H1 (cell line): ENCODE measurements around the gene EXOC1L. TPM values are rescaled to one million over a fixed set of nuclear protein-coding genes. Genes with fewer than 3 reads are reported as not detected.

Source experiments
- CTCF ChIA-PET: fragments of 300-600 bp; sonication (Branson Sonifier 250); formaldehyde crosslinking; loops from one replicate; lab custom pipeline; 2021; ENCODE audit not compliant: partially characterized antibody; lab: Charles Lee
- POLR2A ChIA-PET: fragments of 300-600 bp; sonication (Branson Sonifier 250); formaldehyde crosslinking; loops from one replicate; lab custom pipeline; 2021; ENCODE audit warnings: inconsistent platforms; ENCODE audit not compliant: partially characterized antibody; lab: Charles Lee
- DNase-seq, 2 experiments: peaks; one replicate each; pipeline versions ENCODE4 v3.0.0 to v3.0.0-alpha.2; 2010 to 2022; ENCODE audit warnings: low spot score in 2 of 2, low read depth in 1 of 2, mixed read lengths in 1 of 2
- FAIRE-seq: peaks from 2 replicates; lab custom pipeline; 2011; peaks lifted over from hg19 to GRCh38; lab: Jason Lieb, UNC
- H2AFZ ChIP-seq: 2 replicates; pipeline ENCODE4 v1.8.1; 2012; ENCODE audit warnings: low read length, inconsistent platforms
- H2AK5ac ChIP-seq: 2 replicates; pipeline ENCODE4 v1.6.1; 2013; ENCODE audit warnings: low read depth, low read length
- H2BK120ac ChIP-seq: replicated peaks from 2 replicates; pipeline ENCODE3; 2013; ENCODE audit warnings: low read depth, low read length, inconsistent platforms
- H2BK12ac ChIP-seq: 2 replicates; pipeline ENCODE4 v1.6.1; 2013; ENCODE audit warnings: low read depth, low read length
- H2BK15ac ChIP-seq: 2 replicates; pipeline ENCODE4 v1.6.1; 2013; ENCODE audit warnings: low read length
- H2BK20ac ChIP-seq: 2 replicates; pipeline ENCODE4 v1.6.1; 2013; ENCODE audit warnings: low read length
- H2BK5ac ChIP-seq: 2 replicates; pipeline ENCODE4 v1.6.1; 2013; ENCODE audit warnings: low read depth, low read length
- H3K14ac ChIP-seq: 2 replicates; pipeline ENCODE4 v1.6.1; 2013; ENCODE audit warnings: inconsistent platforms; ENCODE audit not compliant: insufficient read length
- H3K18ac ChIP-seq: 2 replicates; pipeline ENCODE4 v1.6.1; 2013; ENCODE audit warnings: low read length; ENCODE audit errors: extremely low read depth
- H3K23ac ChIP-seq: 2 replicates; pipeline ENCODE4 v1.6.1; 2013; ENCODE audit warnings: inconsistent platforms; ENCODE audit not compliant: insufficient read length
- H3K23me2 ChIP-seq: 2 replicates; pipeline ENCODE4 v1.6.1; 2013; ENCODE audit warnings: low read depth, low read length
- H3K27ac ChIP-seq: 2 replicates; pipeline ENCODE4 v1.6.1; 2011; ENCODE audit warnings: low read depth, low read length, inconsistent platforms
- H3K27me3 ChIP-seq, 4 experiments: replicated peaks in 1 of 4; 1 replicate in 1 of 4; 2 replicates in 3 of 4; pipeline versions ENCODE4 v1.6.1 to v1.8.1; 2011 to 2013; ENCODE audit warnings: low read length in 3 of 4, mild to moderate bottlenecking in 3 of 4, inconsistent platforms in 2 of 4, mixed read lengths in 2 of 4, moderate library complexity in 1 of 4; ENCODE audit not compliant: control insufficient read depth in 3 of 4, insufficient read depth in 3 of 4; ENCODE audit errors: extremely low read depth in 1 of 4
- H3K36me3 ChIP-seq, 4 experiments: 2 replicates each; pipeline versions ENCODE4 v1.6.1 to v1.8.1; 2011 to 2013; ENCODE audit warnings: mild to moderate bottlenecking in 4 of 4, low read length in 3 of 4, moderate library complexity in 2 of 4, control low read depth in 1 of 4, inconsistent platforms in 1 of 4; ENCODE audit not compliant: insufficient read depth in 4 of 4, control insufficient read depth in 2 of 4
- H3K4ac ChIP-seq: replicated peaks from 2 replicates; pipeline ENCODE3; 2013; ENCODE audit warnings: low read length, low read depth, mixed read lengths, inconsistent platforms; ENCODE audit not compliant: insufficient read length
- H3K4me1 ChIP-seq, 4 experiments: replicated peaks in 1 of 4; 1 replicate in 1 of 4; 2 replicates in 3 of 4; pipeline versions ENCODE4 v1.6.1 to v1.8.1; 2011 to 2013; ENCODE audit warnings: low read length in 3 of 4, inconsistent platforms in 2 of 4, mixed read lengths in 1 of 4; ENCODE audit not compliant: insufficient read depth in 4 of 4, control insufficient read depth in 3 of 4
- H3K4me2 ChIP-seq, 2 experiments: 2 replicates each; pipeline versions ENCODE4 v1.6.1 to v1.8.1; 2011 to 2013; ENCODE audit warnings: low read depth in 2 of 2, low read length in 2 of 2, control low read depth in 1 of 2, inconsistent platforms in 1 of 2, mild to moderate bottlenecking in 1 of 2; ENCODE audit not compliant: insufficient read depth in 1 of 2
- H3K4me3 ChIP-seq, 4 experiments: fragments of 200-600, 300-600 bp in 1 of 4; sonication (generic), shearing (Covaris generic), sonication (Bioruptor Twin) in 1 of 4; 2 replicates each; pipeline versions ENCODE4 v1.5.1 to v1.8.1; 2011 to 2016; ENCODE audit warnings: low read length in 4 of 4, low read depth in 3 of 4, control low read depth in 2 of 4, inconsistent platforms in 2 of 4, mild to moderate bottlenecking in 2 of 4, mixed read lengths in 1 of 4, moderate library complexity in 1 of 4; ENCODE audit not compliant: insufficient read depth in 2 of 4; ENCODE audit errors: extremely low read depth in 1 of 4
- H3K56ac ChIP-seq: replicated peaks from 2 replicates; pipeline ENCODE3; 2013; ENCODE audit warnings: low read depth, mild to moderate bottlenecking, mixed read lengths, low read length, inconsistent platforms; ENCODE audit not compliant: insufficient read length
- H3K79me1 ChIP-seq: 2 replicates; pipeline ENCODE4 v1.6.1; 2013; ENCODE audit warnings: low read depth, low read length, control low read depth
- H3K79me2 ChIP-seq, 2 experiments: 2 replicates each; pipeline versions ENCODE4 v1.6.1 to v1.8.1; 2012 to 2013; ENCODE audit warnings: low read length in 2 of 2, mild to moderate bottlenecking in 2 of 2, inconsistent platforms in 1 of 2; ENCODE audit not compliant: insufficient read depth in 2 of 2, control insufficient read depth in 1 of 2
- H3K9ac ChIP-seq, 4 experiments: replicated peaks in 1 of 4; 1 replicate in 1 of 4; 2 replicates in 3 of 4; pipeline versions ENCODE4 v1.6.1 to v1.8.1; 2011 to 2013; ENCODE audit warnings: low read depth in 3 of 4, low read length in 3 of 4, control low read depth in 2 of 4, mild to moderate bottlenecking in 2 of 4, moderate library complexity in 2 of 4, inconsistent platforms in 1 of 4; ENCODE audit errors: extremely low read depth in 1 of 4
- H3K9me3 ChIP-seq, 2 experiments: 2 replicates each; pipeline versions ENCODE4 v1.6.1 to v1.8.1; 2012 to 2013; ENCODE audit warnings: mild to moderate bottlenecking in 2 of 2, moderate library complexity in 2 of 2, control low read depth in 1 of 2, inconsistent platforms in 1 of 2, low read depth in 1 of 2, low read length in 1 of 2, mixed read lengths in 1 of 2; ENCODE audit not compliant: insufficient read depth in 2 of 2
- H4K20me1 ChIP-seq, 2 experiments: replicated peaks in 1 of 2; 2 replicates each; pipeline versions ENCODE3 to v1.8.1; 2011 to 2013; ENCODE audit warnings: inconsistent platforms in 2 of 2, low read length in 2 of 2, mild to moderate bottlenecking in 1 of 2; ENCODE audit not compliant: insufficient read depth in 2 of 2, control insufficient read depth in 1 of 2
- H4K5ac ChIP-seq: 2 replicates; pipeline ENCODE4 v1.6.1; 2013; ENCODE audit warnings: low read length, low read depth, mixed read lengths, inconsistent platforms; ENCODE audit not compliant: insufficient read length
- H4K8ac ChIP-seq: 2 replicates; pipeline ENCODE4 v1.8.0; 2013; ENCODE audit warnings: mild to moderate bottlenecking, moderate library complexity, low read length, inconsistent platforms; ENCODE audit not compliant: insufficient read depth; ENCODE audit errors: extremely low read depth
- H4K91ac ChIP-seq: replicated peaks from 2 replicates; pipeline ENCODE3; 2013; ENCODE audit warnings: low read length, mixed read lengths, inconsistent platforms; ENCODE audit not compliant: insufficient read length
- ASH2L ChIP-seq: fragments of 200-600, 300-600 bp; sonication (generic); IDR thresholded peaks from one replicate; pipeline ENCODE4 v1.7.1; 2017; ENCODE audit warnings: low read length
- CHD1 ChIP-seq: IDR thresholded peaks from 2 replicates; pipeline ENCODE4 v1.6.1; 2012; ENCODE audit warnings: low read depth, low read length, improper control_type of control experiment
- POLR2AphosphoS5 ChIP-seq: IDR thresholded peaks from 2 replicates; pipeline ENCODE4 v1.6.1; 2011; ENCODE audit warnings: low read depth, low read length
- RNF2 ChIP-seq: fragments of 200-900, 300-1000 bp; sonication (generic); IDR thresholded peaks from 2 replicates; pipeline ENCODE4 v1.7.1; 2016; ENCODE audit warnings: borderline replicate concordance, low read depth, mild to moderate bottlenecking, antibody characterized with exemption, low read length; ENCODE audit not compliant: poor library complexity, severe bottlenecking; ENCODE audit errors: missing control alignments
- RXRA ChIP-seq: IDR thresholded peaks from 2 replicates; pipeline ENCODE4 v1.6.1; 2011; ENCODE audit warnings: low read depth, mild to moderate bottlenecking, low read length, moderate library complexity; ENCODE audit not compliant: insufficient read depth
- SIX5 ChIP-seq: IDR thresholded peaks from 2 replicates; pipeline ENCODE4 v1.6.1; 2011; ENCODE audit warnings: mild to moderate bottlenecking, low read depth, low read length
- SUZ12 ChIP-seq: fragments of 200-600 bp; sonication (generic); IDR thresholded peaks from 2 replicates; pipeline ENCODE4 v1.6.1; 2012; ENCODE audit warnings: mild to moderate bottlenecking, inconsistent platforms, low read length, moderate library complexity, mixed read lengths
- TEAD4 ChIP-seq: IDR thresholded peaks from 2 replicates; pipeline ENCODE4 v1.6.1; 2012; ENCODE audit warnings: low read depth, low read length, inconsistent platforms, mixed read lengths
- WGBS, 2 experiments: shearing (Covaris generic) in 1 of 2; methylation state at CpG; one replicate each; pipeline versions ENCODE4 v1.1.6 to v1.1.7; 2013 to 2015; ENCODE audit warnings: low lambda C conversion rate in 2 of 2, mixed read lengths in 2 of 2, inconsistent platforms in 1 of 2, low coverage in 1 of 2, missing lambda C conversion rate in 1 of 2; ENCODE audit not compliant: insufficient replicate concordance in 2 of 2, insufficient coverage in 1 of 2, insufficient read length in 1 of 2; ENCODE audit errors: extremely low coverage in 1 of 2, missing lambda C conversion rate in 1 of 2; 5-methylcytosine and 5-hydroxymethylcytosine counted together
- polyA plus RNA-seq, 7 experiments: library from polyadenylated mRNA; depleted of rRNA in 3 of 7; stranded (reverse) in 5 of 7; unstranded in 2 of 7; fragments of >200 nt in 5 of 7; fragments of 200-250 nt in 2 of 7; gene quantifications; 1 replicate in 5 of 7; 2 replicates in 1 of 7; 4 replicates in 1 of 7; pipeline versions ENCODE4 v1.2.1 to v1.2.3, GENCODE V29; 2011 to 2013; ENCODE audit warnings: missing spikeins in 2 of 7, mixed read lengths in 2 of 7
- total RNA-seq: library from RNA; stranded (reverse); fragmentation: NEBNext Ultra II Directional; extraction: Animal tissue kit (Norgen Biotek cat#: 25700); gene quantifications from 2 replicates; pipeline ENCODE4 v1.2.1, GENCODE V29; 2021

EXOC1L gene
- total and polyA plus RNA-seq, 2 of the 8 experiments (the other 6 are each of a cell fraction or from before 2014, with no cell fraction given): 0.08 TPM; not detected in 1

DNA sequence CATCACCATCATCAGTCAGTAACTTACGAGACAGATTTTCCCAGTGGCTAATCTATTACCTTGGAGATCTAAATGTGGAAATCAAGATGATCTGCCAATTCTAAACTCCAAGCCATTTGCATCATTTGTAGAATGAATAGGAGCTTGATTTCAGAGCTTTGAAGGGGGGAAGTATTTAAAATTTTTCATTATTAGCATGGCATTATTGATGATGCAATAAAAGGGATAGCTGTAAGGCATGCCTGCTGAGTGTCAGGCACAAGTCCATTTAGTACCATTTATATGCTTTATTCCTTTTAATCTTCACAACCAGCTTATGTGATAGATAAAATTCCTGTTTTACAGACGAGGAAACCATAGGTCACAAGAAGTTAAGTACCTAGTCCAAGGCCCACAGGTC lies 5.3 kb downstream of the EXOC1L start:
- Histone ChIP-seq H3K4me1 (peaks cover 0 to 1% (median under 1%) of the 10 kb centered on the region in 4 experiments; a peak in 2 of 7 replicates), H2AFZ (no peak overlapping the region), H3K27ac (no peak overlapping the region), H4K8ac (no peak overlapping the region), H3K79me2 (no peaks in the 10 kb centered on the region), H3K4me2 (no peak overlapping the region), H4K5ac (no peak overlapping the region), H3K4me3 (no peak overlapping the region), H2BK15ac (no peak overlapping the region), H3K23ac (no peak overlapping the region), H2BK5ac (no peak overlapping the region), H3K79me1 (no peaks in the 10 kb centered on the region), H2BK120ac (no peak overlapping the region), H3K36me3 (no peaks in the 10 kb centered on the region), H3K9me3 (no peaks in the 10 kb centered on the region), H2BK20ac (no peak overlapping the region), H3K23me2 (0 out of 2 replicates have a peak, but pooled peaks cover under 1% of the 10 kb centered on the region), H3K27me3 (no peaks in the 10 kb centered on the region), H3K4ac (no peak overlapping the region), H3K56ac (no peak overlapping the region), H3K9ac (no peak overlapping the region), H4K20me1 (no peaks in the 10 kb centered on the region), H2AK5ac (no peak overlapping the region), H3K14ac (no peak overlapping the region), H3K18ac (no peak overlapping the region), H2BK12ac (no peak overlapping the region), H4K91ac (no peak overlapping the region)
- no peak for TF ChIP-seq TEAD4
- no peak for TF ChIP-seq RNF2
- no peak for TF ChIP-seq POLR2AphosphoS5
- no peak for TF ChIP-seq ASH2L
- no peak for TF ChIP-seq SIX5
- TF ChIP-seq CHD1: no peak
- TF ChIP-seq SUZ12: no peak
- TF ChIP-seq RXRA: no peak
- FAIRE-seq: no peak
- DNase-seq: no peak
- CTCF ChIA-PET: interaction anchor here (1.1 to 1.3 kb wide), 2 partner anchors 25 to 41 kb away, joined by 3 read pairs; no protein-coding TSS in a partner anchor
- 84% methylated on average over 2 of the region's 2 CpGs; no CpG with 5 or more reads in 1 of the 2 experiments for WGBS, 2 experiments
- POLR2A ChIA-PET: interaction anchor here (0.8 kb wide), 1 partner anchor 15 kb away, joined by 3 read pairs; no protein-coding TSS in a partner anchor
